ENCODE results near the gene P2RY6. TPM values are rescaled to one million over a fixed set of nuclear protein-coding genes. Genes with fewer than 3 reads are reported as not detected.

Gene P2RY6
- polyA plus RNA-seq, 3 donors, result 0.63 to 3.3 (median 2.1) TPM

DNA sequence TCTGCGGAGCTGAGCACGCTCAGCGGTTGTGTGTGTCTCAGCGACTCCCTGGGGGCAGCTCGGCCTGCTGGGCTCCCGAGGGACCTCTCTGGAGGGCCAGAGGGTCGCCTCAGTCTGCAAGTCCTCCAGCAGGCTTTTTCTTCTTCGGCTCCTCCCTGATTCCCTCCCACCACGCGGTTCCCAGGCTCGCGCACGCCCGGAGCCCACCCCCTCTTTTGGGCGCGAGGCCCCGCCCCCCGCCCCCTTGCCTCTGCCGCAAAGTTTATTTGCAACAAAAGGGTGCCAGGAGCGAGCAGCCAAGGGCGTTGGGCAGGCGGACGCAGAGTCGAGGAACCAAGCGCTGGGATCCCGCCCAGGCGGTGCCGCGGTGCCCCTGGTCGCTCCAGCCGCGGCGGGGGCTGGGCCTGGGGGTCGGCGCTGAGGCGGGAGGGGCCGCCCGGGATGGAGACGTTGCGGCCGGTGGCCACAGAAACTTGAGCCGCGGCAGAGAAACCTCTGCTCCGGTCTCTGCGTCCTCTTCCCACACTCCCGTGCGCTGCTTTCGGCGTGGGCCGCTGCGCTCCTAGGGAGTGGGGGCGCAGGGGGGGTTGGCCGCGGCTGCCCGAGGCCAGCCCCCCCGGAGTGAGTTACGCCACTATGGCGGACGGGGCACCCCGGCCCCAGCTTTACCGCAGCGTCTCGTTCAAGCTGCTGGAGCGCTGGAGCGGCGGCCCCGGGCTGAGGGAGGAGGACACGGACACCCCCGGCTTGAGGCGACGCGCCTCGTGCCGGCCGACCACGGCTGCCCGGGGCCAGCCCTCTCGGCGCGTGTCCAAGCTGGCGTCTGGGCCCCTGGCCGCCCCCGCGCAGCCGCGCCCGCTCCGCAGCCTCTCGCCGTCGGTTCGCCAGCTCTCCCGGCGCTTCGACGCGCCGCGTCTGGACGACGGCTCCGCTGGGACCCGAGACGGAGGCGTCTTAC, 36.1 kb downstream of the P2RY6 start, which contains the start of gene ARHGEF17:
ARHGEF17 (plus strand) TSS at position 274 of the 958 bp plus-strand sequence; CDS start at position 637, 363 bp downstream.
- WGBS, 3 donors, result 0 to 1% (median 0%) methylated on average over 82 to 105 of the region's 105 CpGs
- H3K27ac ChIP-seq (ENCODE audit: low read depth, low read length), result peak within 1 kb of the TSS; percentile 88

DNA sequence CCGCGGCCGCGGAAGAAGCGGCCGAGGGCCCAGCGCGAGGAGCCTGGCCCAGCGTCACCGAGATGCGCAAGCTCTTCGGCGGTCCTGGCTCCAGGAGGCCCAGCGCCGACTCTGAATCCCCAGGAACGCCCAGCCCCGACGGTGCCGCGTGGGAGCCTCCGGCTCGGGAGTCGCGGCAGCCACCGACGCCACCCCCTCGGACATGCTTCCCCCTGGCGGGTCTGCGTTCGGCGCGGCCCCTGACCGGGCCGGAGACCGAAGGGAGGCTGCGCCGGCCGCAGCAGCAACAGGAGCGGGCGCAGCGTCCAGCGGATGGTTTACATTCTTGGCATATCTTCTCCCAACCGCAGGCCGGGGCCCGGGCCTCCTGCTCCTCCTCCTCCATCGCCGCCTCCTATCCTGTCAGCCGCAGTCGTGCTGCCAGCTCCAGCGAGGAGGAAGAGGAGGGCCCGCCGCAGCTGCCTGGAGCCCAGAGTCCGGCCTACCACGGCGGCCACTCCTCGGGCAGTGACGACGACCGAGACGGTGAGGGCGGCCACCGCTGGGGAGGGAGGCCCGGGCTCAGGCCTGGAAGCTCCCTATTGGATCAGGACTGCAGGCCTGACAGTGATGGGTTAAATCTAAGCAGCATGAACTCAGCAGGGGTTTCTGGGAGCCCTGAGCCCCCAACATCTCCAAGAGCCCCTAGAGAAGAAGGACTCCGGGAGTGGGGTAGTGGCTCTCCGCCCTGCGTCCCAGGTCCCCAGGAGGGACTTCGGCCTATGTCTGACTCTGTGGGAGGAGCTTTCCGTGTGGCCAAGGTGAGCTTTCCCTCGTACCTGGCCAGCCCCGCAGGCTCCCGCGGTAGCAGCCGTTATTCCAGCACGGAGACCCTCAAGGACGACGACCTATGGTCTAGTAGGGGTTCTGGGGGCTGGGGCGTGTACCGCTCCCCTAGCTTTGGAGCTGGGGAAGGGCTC, 37.1 kb downstream of the P2RY6 start:
- H3K27ac ChIP-seq (ENCODE audit: low read depth, low read length), result peak overlapping the region; percentile 88
- 7 to 16% (median 8%) methylated on average over 66 to 78 of the region's 78 CpGs for WGBS, 3 donors

DNA sequence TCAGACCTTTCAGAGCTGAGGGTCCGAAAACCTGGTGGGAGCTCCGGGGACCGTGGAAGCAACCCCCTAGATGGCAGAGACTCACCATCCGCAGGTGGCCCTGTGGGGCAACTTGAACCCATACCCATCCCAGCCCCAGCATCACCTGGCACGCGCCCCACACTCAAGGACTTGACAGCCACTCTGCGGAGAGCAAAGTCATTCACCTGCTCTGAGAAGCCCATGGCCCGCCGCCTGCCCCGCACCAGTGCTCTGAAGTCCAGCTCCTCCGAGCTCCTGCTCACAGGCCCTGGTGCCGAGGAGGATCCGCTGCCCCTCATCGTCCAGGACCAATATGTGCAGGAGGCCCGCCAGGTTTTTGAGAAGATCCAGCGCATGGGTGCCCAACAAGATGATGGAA, 37.9 kb downstream of the P2RY6 start:
- WGBS, 3 donors, result 81 to 90% (median 83%) methylated on average over 16 of the region's 16 CpGs
- H3K27ac ChIP-seq (ENCODE audit: low read depth, low read length), result no peak overlapping the region

DNA sequence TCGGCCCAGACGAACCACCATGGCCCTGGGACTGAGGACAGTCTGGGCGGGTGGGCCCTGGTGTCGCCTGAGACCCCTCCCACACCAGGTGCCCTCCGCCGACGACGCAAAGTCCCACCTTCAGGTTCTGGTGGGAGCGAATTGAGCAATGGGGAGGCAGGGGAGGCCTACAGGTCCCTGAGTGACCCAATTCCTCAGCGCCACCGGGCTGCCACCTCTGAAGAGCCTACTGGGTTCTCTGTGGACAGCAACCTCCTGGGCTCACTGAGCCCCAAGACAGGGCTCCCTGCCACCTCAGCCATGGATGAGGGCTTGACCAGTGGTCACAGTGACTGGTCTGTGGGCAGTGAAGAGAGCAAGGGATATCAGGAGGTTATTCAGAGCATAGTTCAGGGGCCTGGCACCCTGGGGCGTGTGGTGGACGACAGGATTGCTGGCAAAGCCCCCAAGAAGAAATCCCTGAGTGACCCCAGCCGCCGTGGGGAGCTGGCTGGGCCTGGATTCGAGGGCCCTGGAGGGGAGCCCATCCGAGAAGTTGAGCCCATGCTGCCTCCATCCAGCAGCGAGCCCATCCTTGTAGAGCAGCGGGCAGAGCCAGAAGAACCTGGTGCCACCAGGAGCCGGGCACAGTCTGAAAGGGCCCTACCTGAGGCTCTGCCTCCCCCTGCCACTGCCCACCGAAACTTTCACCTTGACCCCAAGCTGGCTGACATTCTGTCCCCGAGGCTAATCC, 38.7 kb downstream of the P2RY6 start:
- no peak overlapping the region for H3K27ac ChIP-seq (ENCODE audit: low read depth, low read length)
- WGBS, 3 donors, result 72 to 86% (median 82%) methylated on average over 22 of the region's 22 CpGs

DNA sequence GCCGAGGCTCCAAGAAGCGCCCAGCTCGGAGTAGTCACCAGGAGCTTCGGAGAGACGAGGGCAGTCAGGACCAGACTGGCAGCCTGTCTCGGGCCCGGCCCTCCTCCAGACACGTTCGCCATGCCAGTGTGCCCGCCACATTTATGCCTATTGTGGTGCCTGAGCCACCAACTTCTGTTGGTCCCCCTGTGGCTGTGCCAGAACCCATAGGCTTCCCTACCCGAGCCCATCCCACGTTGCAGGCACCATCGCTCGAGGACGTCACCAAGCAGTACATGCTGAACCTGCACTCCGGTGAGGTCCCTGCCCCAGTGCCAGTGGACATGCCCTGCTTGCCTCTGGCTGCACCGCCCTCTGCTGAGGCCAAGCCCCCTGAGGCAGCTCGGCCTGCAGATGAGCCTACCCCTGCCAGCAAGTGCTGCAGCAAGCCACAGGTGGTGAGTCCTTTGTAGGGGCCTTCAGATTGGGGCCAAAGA, 39.3 kb downstream of the P2RY6 start:
- 66 to 83% (median 80%) methylated on average over 18 of the region's 18 CpGs for WGBS, 3 donors
- no peak overlapping the region for H3K27ac ChIP-seq (ENCODE audit: low read depth, low read length)

DNA sequence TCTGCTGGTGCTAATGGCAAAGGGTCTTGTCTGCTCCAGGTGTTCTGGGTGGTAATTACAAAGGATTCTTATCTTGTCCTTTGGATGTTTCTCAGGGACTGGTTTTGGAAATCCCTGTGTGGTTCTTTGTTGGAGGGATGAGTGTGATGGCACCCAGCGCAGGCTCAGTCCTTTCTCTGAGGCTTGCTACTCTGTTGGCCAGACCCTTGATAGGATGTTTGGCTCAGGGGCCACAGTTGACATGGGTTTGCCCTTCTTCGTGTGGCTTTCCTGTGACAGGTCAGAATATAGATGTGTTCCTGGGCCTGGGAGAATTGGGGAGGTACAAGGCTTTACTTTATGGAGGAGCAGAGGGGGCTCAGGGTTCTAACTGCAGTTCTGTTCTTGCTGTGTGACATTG, 39.9 kb downstream of the P2RY6 start:
- no peak overlapping the region for H3K27ac ChIP-seq (ENCODE audit: low read depth, low read length)
- 57 to 76% (median 66%) methylated on average over 2 of the region's 2 CpGs for WGBS, 3 donors

DNA sequence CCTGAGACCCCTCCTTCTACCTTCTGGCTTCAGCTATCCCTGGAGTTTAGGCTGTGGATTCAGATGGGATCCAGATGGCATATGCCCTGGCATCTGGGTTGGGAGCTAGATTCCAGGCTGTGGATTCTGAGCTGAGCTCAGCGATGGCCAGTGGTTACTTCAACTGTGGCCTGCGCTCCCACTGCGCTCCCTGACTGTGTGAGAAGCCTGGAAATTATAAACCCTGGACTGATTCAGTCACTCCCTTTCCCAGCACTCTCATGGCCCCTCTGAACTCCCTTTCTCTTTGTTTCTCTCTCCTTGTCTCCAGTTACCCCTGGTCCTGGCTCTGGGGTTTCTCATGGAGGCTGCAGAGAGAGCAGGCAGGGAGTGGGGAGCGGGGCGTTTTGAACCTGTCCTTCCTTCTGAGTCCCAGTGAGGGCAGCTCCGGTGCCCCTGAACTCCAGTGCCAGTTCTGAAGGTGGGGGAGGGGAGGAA, 40.8 kb downstream of the P2RY6 start:
- 62 to 76% (median 73%) methylated on average over 6 of the region's 6 CpGs for WGBS, 3 donors
- H3K27ac ChIP-seq (ENCODE audit: low read depth, low read length), result no peak overlapping the region

DNA sequence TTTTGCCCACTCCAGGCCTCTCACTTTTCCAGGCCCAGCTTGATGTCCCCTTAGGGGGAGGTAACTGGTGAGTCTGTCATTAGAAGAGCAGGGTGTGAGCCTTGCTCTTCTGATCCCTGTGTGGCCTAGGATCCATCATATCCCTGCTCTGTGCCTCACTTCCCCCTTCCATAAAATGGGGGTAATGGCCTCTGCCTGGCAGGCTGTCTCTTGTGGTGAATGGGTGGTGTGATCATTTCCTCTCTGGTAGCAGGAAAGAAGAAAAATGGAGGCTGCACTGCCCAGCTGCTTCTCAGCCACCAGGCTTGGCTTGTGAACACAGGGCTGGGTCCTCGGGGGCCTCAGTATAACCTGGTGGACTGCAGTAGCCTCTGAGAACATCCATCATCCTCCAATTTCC, 41.5 kb downstream of the P2RY6 start:
- 20 to 60% (median 58%) methylated on average over 1 of the region's 1 CpG for WGBS, 3 donors
- H3K27ac ChIP-seq (ENCODE audit: low read depth, low read length), result peak overlapping the region; percentile 62

DNA sequence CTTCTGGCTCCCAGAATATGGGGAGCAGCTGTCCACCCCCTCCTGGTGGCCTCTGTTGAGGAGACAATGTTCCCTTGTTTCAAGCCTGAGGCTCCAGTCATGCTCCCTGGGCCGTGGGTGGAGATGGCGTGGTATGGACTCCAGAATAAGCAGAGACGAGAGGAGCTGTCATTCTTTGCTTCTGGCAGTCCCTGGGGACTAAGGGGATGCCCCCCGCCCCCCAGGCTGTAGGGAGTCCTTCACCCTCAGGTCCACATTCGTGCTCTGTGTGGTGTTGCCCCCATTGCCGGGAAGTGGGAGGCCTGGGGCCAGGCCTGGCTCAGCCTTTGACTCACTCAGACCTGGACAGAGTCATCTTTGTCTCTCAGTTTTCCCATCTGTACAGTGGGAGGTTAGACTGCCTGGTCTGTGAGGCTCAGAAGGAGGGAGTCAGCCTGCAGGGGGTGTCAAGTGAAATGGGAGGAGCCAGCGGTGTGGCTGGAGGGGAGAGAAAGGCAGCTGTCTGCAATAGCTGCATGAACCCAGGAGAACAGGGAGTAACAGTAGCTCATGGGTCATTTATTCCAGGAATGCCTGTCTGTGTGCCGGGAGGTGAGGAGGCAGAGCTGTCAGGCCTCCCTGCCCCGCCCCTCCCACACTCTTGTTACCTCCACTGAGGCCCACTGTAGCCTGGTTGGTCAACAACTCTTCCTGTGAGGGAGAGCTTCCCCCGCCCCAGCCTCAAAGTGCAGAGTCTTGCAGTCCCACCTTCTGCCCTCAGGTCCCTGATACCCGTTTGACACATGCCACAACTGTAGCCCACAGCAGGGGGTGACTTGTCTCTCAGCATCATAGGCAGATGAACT, 42.2 kb downstream of the P2RY6 start:
- H3K27ac ChIP-seq (ENCODE audit: low read depth, low read length), result peak overlapping the region; percentile 62
- WGBS, 3 donors, result 51 to 74% (median 55%) methylated on average over 10 to 11 of the region's 11 CpGs

DNA sequence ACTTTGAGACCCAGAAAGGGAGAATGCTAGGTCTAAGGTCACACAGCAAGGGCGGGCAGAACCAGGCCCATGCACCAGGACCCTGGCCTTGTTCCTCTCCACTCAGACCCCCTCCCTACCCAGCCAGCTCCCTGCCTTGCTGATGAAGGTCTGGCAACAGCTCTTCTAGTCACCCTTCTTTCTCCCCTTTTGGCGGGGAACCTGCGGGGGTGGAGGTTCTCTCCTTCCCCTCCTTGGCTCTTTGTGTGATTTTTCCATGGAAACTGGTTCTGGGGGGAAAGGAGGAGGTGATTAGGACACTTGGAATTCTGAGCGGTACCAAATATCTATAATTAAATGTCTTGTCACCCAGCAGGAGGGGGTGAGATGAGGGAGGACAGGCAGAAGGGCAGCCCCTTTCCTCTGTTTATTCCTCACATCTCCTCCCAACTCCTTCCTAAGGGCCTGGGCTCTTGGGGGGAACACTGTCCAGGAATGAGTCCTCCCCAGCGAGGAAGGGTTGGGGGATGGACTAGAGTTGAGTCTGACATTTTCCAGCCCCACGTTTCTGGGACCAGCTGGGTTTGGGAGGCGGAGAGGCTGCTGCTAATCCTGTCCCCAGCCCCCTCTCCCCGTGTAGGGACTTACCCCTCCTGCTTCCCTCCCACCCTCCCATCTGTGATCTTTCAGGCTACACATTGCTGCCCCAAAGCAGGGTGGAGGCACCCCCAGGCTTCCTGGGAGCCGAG, 43.3 kb downstream of the P2RY6 start:
- H3K27ac ChIP-seq (ENCODE audit: low read depth, low read length), result no peak overlapping the region
- WGBS, 3 donors, result 62 to 76% (median 71%) methylated on average over 9 of the region's 9 CpGs

DNA sequence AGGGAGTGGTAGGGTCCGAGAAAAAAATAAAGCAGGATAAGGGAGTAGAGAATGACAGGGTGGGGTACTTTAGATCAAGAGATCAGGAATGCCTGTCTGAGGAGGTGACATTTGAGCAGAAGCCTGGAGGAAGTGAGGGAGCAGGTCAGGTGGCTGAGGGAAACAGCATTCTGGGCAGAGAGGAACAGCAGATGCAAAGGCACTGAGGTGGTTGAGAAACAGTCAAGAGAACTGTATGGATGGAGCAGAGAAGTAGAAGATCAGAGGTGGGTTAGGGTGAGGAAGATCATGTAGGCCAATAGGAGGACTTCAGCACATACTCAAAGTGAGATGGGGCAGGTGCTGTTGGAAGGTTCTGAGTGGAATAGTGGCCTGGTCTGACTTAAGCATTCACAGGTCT, 44.3 kb downstream of the P2RY6 start:
- WGBS, 3 donors, result 68 to 94% (median 79%) methylated on average over 1 of the region's 1 CpG
- no peak overlapping the region for H3K27ac ChIP-seq (ENCODE audit: low read depth, low read length)

DNA sequence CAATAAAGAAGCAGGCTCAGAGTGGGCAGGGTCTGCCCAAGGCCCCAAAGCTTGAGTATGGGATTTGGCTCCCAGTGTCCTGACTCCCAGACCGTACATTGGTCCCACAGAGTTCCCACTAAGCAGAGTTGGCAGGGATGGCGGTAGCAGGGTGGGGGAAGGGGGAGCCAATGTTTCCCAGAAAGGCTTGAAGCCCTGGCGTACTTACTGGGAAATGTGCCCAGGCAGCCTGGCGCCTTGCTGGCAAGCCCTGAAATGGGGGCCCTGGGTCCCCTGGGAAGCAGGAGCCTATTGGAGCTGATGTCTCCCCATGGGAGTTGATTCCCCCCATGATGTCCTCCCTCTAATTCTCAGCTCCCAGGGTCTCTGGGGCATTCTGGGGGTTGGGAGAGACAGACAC, 45.2 kb downstream of the P2RY6 start:
- no peak overlapping the region for H3K27ac ChIP-seq (ENCODE audit: low read depth, low read length)
- WGBS, 3 donors, result 57 to 78% (median 71%) methylated on average over 4 of the region's 4 CpGs

DNA sequence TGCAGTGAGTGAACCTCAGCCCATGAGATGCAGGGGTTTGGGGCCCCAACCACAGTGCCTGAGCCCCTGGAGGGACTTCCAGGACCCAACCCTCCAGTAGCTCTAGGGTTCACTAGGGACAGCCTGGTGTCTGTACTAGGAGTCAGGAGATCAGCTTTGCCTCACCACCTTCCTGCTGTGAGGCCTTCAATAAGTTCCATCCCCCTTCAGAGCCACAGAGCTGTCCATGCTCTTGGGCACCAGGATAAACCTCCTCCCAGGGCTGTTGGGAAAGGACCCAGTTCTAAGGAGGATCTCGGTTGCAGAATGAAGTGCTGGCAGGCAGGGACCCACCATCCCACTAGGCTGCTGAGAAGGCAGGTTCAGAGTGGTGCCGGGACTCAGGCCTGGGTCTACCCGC, 45.7 kb downstream of the P2RY6 start:
- H3K27ac ChIP-seq (ENCODE audit: low read depth, low read length), result no peak overlapping the region
- 69 to 82% (median 82%) methylated on average over 3 of the region's 3 CpGs for WGBS, 3 donors

DNA sequence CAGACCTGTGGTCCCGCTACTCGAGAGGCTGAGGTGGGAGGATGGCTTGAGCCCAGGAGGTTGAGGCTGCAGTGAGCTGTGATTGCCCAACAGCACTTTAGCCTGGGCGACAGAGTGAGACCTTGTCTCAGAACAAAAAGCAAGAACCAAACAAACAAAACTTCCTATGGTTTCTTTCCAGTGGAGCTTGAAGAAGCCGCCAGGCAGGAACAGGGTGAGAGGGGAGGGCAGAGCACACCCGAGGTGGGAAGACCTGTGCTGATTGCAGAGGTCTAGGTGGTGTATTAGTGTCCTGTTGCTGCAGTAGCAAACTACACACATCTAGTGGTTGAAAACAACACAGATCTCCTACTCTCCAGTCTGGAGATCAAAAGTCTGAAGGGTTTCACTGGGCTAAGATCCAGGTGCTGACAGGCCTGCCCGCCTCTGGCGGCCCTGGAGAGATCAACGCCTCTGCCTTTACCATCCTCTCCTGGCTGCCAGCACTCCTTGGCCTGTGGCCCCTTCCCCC, 46.4 kb downstream of the P2RY6 start:
- WGBS, 3 donors, result 62 to 78% (median 73%) methylated on average over 8 of the region's 8 CpGs
- no peak overlapping the region for H3K27ac ChIP-seq (ENCODE audit: low read depth, low read length)

DNA sequence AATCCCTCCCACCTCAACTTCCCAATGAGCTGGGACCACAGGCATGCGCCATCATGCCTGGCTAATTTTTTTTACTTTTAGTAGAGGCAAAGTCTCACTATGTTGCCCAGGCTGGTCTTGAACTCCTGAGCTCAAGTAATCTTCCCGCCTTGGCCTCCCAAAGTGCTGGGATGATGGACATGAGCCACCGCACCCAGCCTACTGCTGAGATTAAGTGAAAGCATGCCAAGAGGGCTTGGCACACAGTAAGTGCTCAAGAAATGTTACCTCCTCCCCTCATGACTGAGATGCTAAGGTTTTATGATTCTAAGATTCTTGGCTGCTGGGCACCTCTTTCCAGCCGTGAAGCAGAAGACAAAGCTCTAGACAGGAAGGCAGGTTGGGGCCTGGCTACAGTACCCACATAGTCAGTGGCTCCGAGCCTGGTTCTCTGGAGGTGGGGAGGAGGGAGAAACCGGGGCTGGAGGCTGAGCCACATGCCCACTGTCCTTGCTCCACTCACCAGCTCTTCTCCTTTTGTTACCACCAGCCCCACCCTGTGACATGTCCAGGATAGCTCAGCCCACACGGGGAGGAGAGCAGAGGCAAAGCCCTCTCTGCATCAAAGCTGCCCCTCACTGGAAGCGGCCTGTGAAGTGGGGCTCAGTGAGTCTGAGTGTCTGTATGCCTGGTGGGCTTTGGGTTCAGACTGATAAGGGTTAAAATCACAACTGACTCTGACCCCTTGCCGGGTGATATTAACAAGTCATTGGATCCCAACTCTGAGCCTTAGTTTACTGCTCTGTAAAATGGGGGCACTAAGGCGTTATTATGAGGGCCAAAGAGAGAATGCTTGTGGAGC, 48.8 kb downstream of the P2RY6 start:
- WGBS, 3 donors, result 47 to 69% (median 55%) methylated on average over 10 of the region's 10 CpGs
- H3K27ac ChIP-seq (ENCODE audit: low read depth, low read length), result no peak overlapping the region

Measured in adipose tissue (tissue), 3 donors.